Adrenal gland (tissue), 5 donors: ENCODE data around the gene NEO1.

Experiments
- POLR2A ChIP-seq, 2 donors: fragments of 450-650 bp; IDR thresholded peaks; one replicate each; pipeline ENCODE4 v1.6.1; 2017; ENCODE audit warnings: antibody characterized with exemption in 2 of 2, mild to moderate bottlenecking in 2 of 2, moderate library complexity in 1 of 2
- TF ChIP-seq, protein P1 (sequence below), 6 experiments: fragments of 450-650 bp in 4 of 6; fragments of 200-600 bp in 2 of 6; sonication (generic) in 1 of 6; IDR thresholded peaks; 1 replicate in 5 of 6; 2 replicates in 1 of 6; pipeline versions ENCODE4 v1.5.1 to v1.8.0; 2016 to 2021; ENCODE audit warnings: antibody characterized with exemption in 6 of 6, mild to moderate bottlenecking in 2 of 6, moderate library complexity in 1 of 6
- donor health status: DM: no; HTN: no; CAD: no.

DNA sequence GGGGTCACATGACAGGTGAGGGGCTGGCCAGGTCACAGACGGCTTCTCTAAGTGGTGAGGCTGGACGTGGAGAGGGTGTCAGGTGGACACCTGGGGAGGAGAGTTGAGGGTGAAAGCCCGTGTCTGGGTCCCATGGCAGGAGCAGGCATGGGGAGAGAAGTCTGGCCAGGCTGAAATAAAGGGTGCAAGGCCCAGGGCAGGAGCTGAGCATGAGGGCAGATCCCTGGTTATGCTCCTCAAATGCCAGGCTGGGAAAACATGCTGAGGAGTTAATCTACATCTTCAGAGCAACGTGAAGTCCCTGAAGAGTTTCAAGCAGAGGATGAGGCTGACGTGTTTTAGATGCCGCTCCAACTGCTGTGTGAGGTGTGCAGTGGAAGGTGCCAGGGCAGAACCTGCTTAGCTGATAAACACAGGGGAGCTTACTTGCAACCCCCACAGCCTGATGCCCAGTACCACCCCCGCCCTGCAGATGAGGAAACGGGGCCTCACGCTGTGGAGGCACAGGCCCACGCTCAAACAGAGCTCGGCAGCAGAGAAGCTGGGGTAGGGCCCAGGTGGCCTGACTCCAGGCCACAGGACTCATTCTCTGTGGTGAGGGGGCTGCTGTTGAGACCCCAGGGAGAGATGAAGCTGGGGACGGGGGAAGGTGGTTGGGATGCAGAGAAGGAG, 276.0 kb downstream of the NEO1 start:
- TF ChIP-seq, protein P1, sequence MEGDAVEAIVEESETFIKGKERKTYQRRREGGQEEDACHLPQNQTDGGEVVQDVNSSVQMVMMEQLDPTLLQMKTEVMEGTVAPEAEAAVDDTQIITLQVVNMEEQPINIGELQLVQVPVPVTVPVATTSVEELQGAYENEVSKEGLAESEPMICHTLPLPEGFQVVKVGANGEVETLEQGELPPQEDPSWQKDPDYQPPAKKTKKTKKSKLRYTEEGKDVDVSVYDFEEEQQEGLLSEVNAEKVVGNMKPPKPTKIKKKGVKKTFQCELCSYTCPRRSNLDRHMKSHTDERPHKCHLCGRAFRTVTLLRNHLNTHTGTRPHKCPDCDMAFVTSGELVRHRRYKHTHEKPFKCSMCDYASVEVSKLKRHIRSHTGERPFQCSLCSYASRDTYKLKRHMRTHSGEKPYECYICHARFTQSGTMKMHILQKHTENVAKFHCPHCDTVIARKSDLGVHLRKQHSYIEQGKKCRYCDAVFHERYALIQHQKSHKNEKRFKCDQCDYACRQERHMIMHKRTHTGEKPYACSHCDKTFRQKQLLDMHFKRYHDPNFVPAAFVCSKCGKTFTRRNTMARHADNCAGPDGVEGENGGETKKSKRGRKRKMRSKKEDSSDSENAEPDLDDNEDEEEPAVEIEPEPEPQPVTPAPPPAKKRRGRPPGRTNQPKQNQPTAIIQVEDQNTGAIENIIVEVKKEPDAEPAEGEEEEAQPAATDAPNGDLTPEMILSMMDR (IDR thresholded peaks at IDR 0.05): no peak
- no peak for TF ChIP-seq POLR2A (IDR thresholded peaks at IDR 0.05)
